Pericardium fibroblast (primary cell): ENCODE results near the gene FAM47A. TPM values are rescaled to one million over a fixed set of nuclear protein-coding genes. Genes with fewer than 3 reads are reported as not detected.

Experiments used
- total RNA-seq: library from RNA; depleted of rRNA; stranded (reverse); fragments of >200 nt; gene quantifications from 2 replicates; pipeline ENCODE4 v1.2.3, GENCODE V29; 2015

Gene FAM47A
- not detected in 2 replicates for total RNA-seq

GRCh38 chrX:34132028-34132427, at the start of gene FAM47A:
TSS of gene FAM47A (minus strand) at chrX:34132314. CDS start at chrX:34132278, 36 bp downstream.

